Thyroid gland (tissue), 4 donors: Measurements from ENCODE around the gene BCL6.

Experiments used
- POLR2A ChIP-seq, 2 donors: fragments of 450-650 bp; IDR thresholded peaks; one replicate each; pipeline ENCODE4 v1.6.1; 2017; ENCODE audit warnings: antibody characterized with exemption in 2 of 2, mild to moderate bottlenecking in 2 of 2, moderate library complexity in 1 of 2
- TF ChIP-seq, protein P1 (sequence below), 6 experiments: fragments of 200-600 bp in 3 of 6; fragments of 450-650 bp in 3 of 6; sonication (generic) in 3 of 6; IDR thresholded peaks; one replicate each; pipeline ENCODE4 v1.5.1; 2016 to 2019; ENCODE audit warnings: antibody characterized with exemption in 6 of 6, mild to moderate bottlenecking in 2 of 6, inconsistent platforms in 1 of 6, moderate library complexity in 1 of 6

DNA sequence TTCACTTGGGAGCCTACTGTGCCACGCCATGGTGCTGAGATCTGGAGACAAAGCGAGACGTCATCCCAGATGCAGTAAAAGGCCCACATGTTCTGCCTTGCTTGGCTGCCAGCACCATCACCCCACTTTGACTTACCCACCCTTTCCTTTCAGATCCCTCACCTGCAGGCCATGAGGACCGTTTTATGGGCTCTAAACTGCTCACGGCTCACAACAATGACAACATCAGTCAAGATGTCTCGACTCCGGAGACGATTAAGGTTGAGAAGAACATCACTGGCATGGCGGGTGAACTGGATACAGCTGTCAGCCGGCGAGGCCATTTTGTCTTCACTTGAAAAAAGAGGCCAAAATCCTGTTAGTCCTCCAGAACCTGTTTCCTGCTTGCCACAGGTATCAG is 11.9 kb downstream of the BCL6 start:
- TF ChIP-seq, protein P1, sequence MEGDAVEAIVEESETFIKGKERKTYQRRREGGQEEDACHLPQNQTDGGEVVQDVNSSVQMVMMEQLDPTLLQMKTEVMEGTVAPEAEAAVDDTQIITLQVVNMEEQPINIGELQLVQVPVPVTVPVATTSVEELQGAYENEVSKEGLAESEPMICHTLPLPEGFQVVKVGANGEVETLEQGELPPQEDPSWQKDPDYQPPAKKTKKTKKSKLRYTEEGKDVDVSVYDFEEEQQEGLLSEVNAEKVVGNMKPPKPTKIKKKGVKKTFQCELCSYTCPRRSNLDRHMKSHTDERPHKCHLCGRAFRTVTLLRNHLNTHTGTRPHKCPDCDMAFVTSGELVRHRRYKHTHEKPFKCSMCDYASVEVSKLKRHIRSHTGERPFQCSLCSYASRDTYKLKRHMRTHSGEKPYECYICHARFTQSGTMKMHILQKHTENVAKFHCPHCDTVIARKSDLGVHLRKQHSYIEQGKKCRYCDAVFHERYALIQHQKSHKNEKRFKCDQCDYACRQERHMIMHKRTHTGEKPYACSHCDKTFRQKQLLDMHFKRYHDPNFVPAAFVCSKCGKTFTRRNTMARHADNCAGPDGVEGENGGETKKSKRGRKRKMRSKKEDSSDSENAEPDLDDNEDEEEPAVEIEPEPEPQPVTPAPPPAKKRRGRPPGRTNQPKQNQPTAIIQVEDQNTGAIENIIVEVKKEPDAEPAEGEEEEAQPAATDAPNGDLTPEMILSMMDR (IDR thresholded peaks at IDR 0.05), result no peak
- no peak for TF ChIP-seq POLR2A (IDR thresholded peaks at IDR 0.05)
